Natural killer cell (primary cell): ENCODE data around the gene FAM186B. TPM values are rescaled to one million over a fixed set of nuclear protein-coding genes. Genes with fewer than 3 reads are reported as not detected.

Source experiments
- ATAC-seq, 3 donors: fragments of 150-1000 bp in 2 of 3; fragments of 200-7000 bp in 1 of 3; cut with Tn5 transposase; 1 replicate in 1 of 3; 2 replicates in 2 of 3; pipeline ENCODE4 v1.10.0; 2021; ENCODE audit warnings: mild to moderate bottlenecking in 2 of 3, moderate library complexity in 2 of 3
- DNase-seq, 2 donors: peaks; one replicate each; pipeline versions ENCODE4 v3.0.0 to v3.0.0-alpha.2; 2013 to 2021; ENCODE audit warnings: mixed read lengths in 1 of 2
- H3K27ac ChIP-seq: one replicate; pipeline ENCODE4 v1.5.1; 2013; ENCODE audit warnings: mild to moderate bottlenecking, low read length
- H3K27me3 ChIP-seq: one replicate; pipeline ENCODE4 v1.6.1; 2013; ENCODE audit warnings: low read length; ENCODE audit not compliant: control insufficient read depth, insufficient read depth
- H3K36me3 ChIP-seq: one replicate; pipeline ENCODE4 v1.6.1; 2013; ENCODE audit warnings: low read length; ENCODE audit not compliant: control insufficient read depth, insufficient read depth
- H3K4me1 ChIP-seq: one replicate; pipeline ENCODE4 v1.6.1; 2013; ENCODE audit warnings: low read length; ENCODE audit not compliant: control insufficient read depth, insufficient read depth
- H3K4me3 ChIP-seq: one replicate; pipeline ENCODE4 v1.5.1; 2013; ENCODE audit warnings: low read length
- H3K9me3 ChIP-seq: one replicate; pipeline ENCODE4 v1.6.1; 2013; ENCODE audit warnings: low read length; ENCODE audit not compliant: control insufficient read depth, insufficient read depth
- H3K27ac Mint-ChIP-seq, 2 donors: one replicate each; pipeline ENCODE4 v1.8.0; 2022; ENCODE audit warnings: mild to moderate bottlenecking in 2 of 2, mixed read lengths in 2 of 2, moderate library complexity in 1 of 2
- H3K27me3 Mint-ChIP-seq, 2 donors: one replicate each; pipeline ENCODE4 v1.8.0; 2022; ENCODE audit warnings: low read depth in 2 of 2, mixed read lengths in 2 of 2
- H3K36me3 Mint-ChIP-seq: one replicate; pipeline ENCODE4 v1.8.0; 2022; ENCODE audit warnings: mixed read lengths
- H3K4me1 Mint-ChIP-seq, 2 donors: one replicate each; pipeline ENCODE4 v1.8.0; 2022; ENCODE audit warnings: mixed read lengths in 2 of 2
- H3K4me3 Mint-ChIP-seq: one replicate; pipeline ENCODE4 v1.8.0; 2022; ENCODE audit warnings: mild to moderate bottlenecking, moderate library complexity, mixed read lengths
- H3K9me3 Mint-ChIP-seq, 2 donors: one replicate each; pipeline ENCODE4 v1.8.0; 2022; ENCODE audit warnings: mixed read lengths in 2 of 2
- CTCF ChIP-seq: fragments of 200-600 bp; IDR thresholded peaks from one replicate; pipeline ENCODE4 v1.8.0; 2022; ENCODE audit warnings: antibody characterized with exemption
- WGBS: methylation state at CpG from one replicate; pipeline ENCODE4 v1.1.7; 2013; ENCODE audit warnings: missing lambda C conversion rate; ENCODE audit not compliant: insufficient coverage; 5-methylcytosine and 5-hydroxymethylcytosine counted together
- intact Hi-C: fragments of 100-400 bp; cut with micrococcal nuclease; formaldehyde crosslinking; loops from one replicate; pipeline ENCODE4 v1.14.2; 2022
- total RNA-seq, 4 donors: library from RNA; stranded (reverse); fragments of 120-200 nt in 1 of 4; gene quantifications; one replicate each; pipeline versions ENCODE4 v1.2.3 to v1.2.4, GENCODE V29; 2013 to 2022

The FAM186B gene
- total RNA-seq, 3 donors from 2014 or later (not counting 1 experiment from before 2014, with no cell fraction given), result 0.56 to 0.85 (median 0.77) TPM

DNA sequence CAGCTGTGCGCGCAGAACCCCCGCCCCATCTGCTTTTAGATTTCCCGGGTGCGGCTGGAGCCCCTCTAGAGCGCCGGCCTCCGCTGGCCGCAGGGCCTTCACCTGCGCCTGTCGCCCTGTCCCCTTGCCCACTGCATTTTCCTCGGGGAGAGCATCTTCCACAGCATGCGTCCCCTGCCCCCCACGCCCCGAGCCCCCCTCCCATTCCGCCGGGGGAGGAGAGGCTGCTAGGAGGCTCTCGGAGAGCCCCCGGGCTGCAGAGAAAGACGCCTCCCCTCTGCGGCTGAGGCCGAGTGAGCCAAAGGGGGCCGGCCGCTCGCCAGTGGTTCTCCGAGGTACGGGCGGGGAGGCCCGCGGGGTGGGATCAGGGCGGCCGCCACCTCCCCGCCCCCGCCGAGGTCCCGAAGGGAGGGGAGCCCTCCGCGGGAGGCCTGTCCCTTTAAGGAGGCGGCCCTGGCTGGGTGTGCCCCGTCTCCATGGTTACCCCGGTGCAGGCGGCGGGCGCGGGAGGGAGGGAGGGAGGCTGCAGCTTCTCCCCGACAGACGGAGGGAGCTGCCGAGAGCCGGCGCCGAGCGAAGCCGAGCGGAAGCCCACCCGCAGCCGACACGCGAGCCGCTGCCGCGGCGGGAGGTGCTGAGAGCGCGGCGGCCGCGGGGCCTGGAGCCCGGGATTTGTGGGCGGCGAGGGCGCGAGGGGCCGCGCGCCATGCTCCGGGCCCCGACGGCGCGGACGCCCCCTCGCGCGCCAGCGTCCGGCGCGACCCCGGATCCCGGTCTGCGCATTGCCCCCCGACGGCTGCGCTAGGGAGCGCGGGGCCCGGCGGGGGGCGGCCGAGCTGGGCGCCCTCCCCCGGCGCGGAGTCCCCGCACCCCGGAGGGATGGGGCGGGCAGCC, 66.7 kb downstream of the FAM186B start, which contains the start of gene KCNH3:
Gene KCNH3, plus strand, starts transcription at position 521 of the 894 bp plus-strand sequence. CDS start 387 bp downstream, outside the sequence.
- no peak for TF ChIP-seq CTCF
- 2% methylated on average over 101 of the region's 107 CpGs for WGBS
- Histone ChIP-seq H3K27ac (no peak within 1 kb of the TSS), H3K36me3 (no peaks in the 10 kb centered on the region), H3K27me3 (peaks cover 24% of the 10 kb centered on the region), H3K4me1 (peaks cover 20% of the 10 kb centered on the region), H3K9me3 (no peaks in the 10 kb centered on the region), H3K4me3 (peak within 1 kb of the TSS; percentile 25)
- intact Hi-C loops, result no loop called here
- H3K9me3 Mint-ChIP-seq, result no peaks in the 10 kb centered on the region
- H3K27ac Mint-ChIP-seq, result peak within 1 kb of the TSS in 1 of 2 donors; percentile 44
- H3K27me3 Mint-ChIP-seq, result peaks cover 18 to 31% of the 10 kb centered on the region in 2 donors
- DNase-seq (peak; percentile 68 to 95), ATAC-seq (peak; percentile 86 to 89 (median 89))
- H3K4me3 Mint-ChIP-seq, result peak within 1 kb of the TSS; percentile 71
- H3K36me3 Mint-ChIP-seq, result no peaks in the 10 kb centered on the region
- peaks cover 0 to 15% of the 10 kb centered on the region in 2 donors for H3K4me1 Mint-ChIP-seq

GRCh38 chr12:49537752-49538509, 67.5 kb downstream of the FAM186B start:
- Mint-ChIP-seq H3K36me3 (no peaks in the 10 kb centered on the region), H3K27me3 (peaks cover 11 to 31% of the 10 kb centered on the region in 2 donors), H3K27ac (peak overlapping the region in 1 of 2 donors; percentile 44), H3K4me1 (peaks cover 0 to 15% of the 10 kb centered on the region in 2 donors), H3K9me3 (no peaks in the 10 kb centered on the region), H3K4me3 (peak overlapping the region; percentile 86)
- ATAC-seq (peak in 2 of 3 donors; percentile 20 to 23), DNase-seq (peak in 1 of 2 donors; percentile 56)
- 1% methylated on average over 61 of the region's 61 CpGs for WGBS
- no peak overlapping the region for H3K27ac ChIP-seq
- no peak for TF ChIP-seq CTCF
- no peaks in the 10 kb centered on the region for H3K36me3 ChIP-seq
- intact Hi-C loops, result no loop called here
- peaks cover 24% of the 10 kb centered on the region for H3K27me3 ChIP-seq
- H3K4me3 ChIP-seq, result peak overlapping the region; percentile 25
- H3K9me3 ChIP-seq, result no peaks in the 10 kb centered on the region
- peaks cover 20% of the 10 kb centered on the region for H3K4me1 ChIP-seq

Other genes starting within 250 kb of the FAM186B start
- 10 to 100 TPM; 14.6 to 18.4 (median 15.4) TPM for gene SPATS2, start 238.2 kb downstream of the FAM186B start, total RNA-seq
- 1 to 10 TPM; 1.2 to 1.7 (median 1.6) TPM for gene KCNH3, start 66.6 kb downstream of the FAM186B start, total RNA-seq
- gene MCRS1, start 37.5 kb downstream of the FAM186B start, total RNA-seq, result 10 to 100 TPM; 78.4 to 96.5 (median 83.9) TPM
- gene PRPF40B, start 17.9 kb upstream of the FAM186B start, total RNA-seq, result 1 to 10 TPM; 5.6 to 6.8 (median 5.9) TPM
- 10 to 100 TPM; 54.2 to 82.6 (median 58.7) TPM for gene FMNL3, start 101.8 kb upstream of the FAM186B start, total RNA-seq
- gene TMBIM6, start 135.9 kb upstream of the FAM186B start, total RNA-seq, result 100 to 1,000 TPM; 326 to 375 (median 366) TPM
- gene NCKAP5L, start 222.8 kb upstream of the FAM186B start, total RNA-seq, result 10 to 100 TPM; 16.7 to 19.3 (median 16.8) TPM
- gene BCDIN3D, start 237.5 kb upstream of the FAM186B start, total RNA-seq, result 1 to 10 TPM; 4.0 to 6.0 (median 4.4) TPM